ENCODE measurements around the gene CACNA1C.

DNA sequence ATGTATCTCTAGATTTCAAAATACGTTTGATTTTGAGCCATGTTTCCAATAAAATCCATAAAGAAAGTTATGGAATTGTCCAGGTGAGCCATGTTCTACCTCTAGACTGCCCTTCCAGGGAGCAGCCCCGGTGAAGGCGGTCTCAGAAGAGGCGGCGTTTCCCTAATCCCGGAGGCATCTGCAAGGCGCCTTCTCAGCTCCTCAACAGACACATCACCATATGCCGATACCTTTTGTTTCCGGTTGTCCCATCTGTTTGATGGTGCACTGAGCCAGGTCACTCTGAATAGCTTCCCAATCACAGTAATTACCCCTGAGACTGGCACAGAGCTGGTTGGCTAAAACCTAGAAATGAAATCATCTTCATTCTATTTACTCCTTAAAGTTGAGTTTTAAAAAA lies 436.5 kb downstream of the CACNA1C start:
- TF ChIP-seq, protein P1, sequence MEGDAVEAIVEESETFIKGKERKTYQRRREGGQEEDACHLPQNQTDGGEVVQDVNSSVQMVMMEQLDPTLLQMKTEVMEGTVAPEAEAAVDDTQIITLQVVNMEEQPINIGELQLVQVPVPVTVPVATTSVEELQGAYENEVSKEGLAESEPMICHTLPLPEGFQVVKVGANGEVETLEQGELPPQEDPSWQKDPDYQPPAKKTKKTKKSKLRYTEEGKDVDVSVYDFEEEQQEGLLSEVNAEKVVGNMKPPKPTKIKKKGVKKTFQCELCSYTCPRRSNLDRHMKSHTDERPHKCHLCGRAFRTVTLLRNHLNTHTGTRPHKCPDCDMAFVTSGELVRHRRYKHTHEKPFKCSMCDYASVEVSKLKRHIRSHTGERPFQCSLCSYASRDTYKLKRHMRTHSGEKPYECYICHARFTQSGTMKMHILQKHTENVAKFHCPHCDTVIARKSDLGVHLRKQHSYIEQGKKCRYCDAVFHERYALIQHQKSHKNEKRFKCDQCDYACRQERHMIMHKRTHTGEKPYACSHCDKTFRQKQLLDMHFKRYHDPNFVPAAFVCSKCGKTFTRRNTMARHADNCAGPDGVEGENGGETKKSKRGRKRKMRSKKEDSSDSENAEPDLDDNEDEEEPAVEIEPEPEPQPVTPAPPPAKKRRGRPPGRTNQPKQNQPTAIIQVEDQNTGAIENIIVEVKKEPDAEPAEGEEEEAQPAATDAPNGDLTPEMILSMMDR (IDR thresholded peaks at IDR 0.05): no peak
- no peak for TF ChIP-seq POLR2AphosphoS5 (IDR thresholded peaks at IDR 0.05)
